GM12865 (cell line): ENCODE measurements around the gene FAM43A.
A peak's percentile ranks its signal among the peaks of the same experiment; 100 is the strongest.

ENCODE experiments used
- DNase-seq: peaks from one replicate; pipeline ENCODE4 v3.0.0; 2010; ENCODE audit warnings: low read depth
- H3K4me3 ChIP-seq: 2 replicates; pipeline ENCODE4 v1.5.1; 2011; ENCODE audit warnings: mild to moderate bottlenecking, low read depth, low read length, control low read depth
- TF ChIP-seq, protein P1 (sequence below): IDR thresholded peaks from 2 replicates; pipeline ENCODE4 v1.5.1; 2011; ENCODE audit warnings: low read length, control low read depth, low read depth, inconsistent platforms; ENCODE audit not compliant: insufficient read depth; ENCODE audit errors: missing control alignments

Gene FAM43A

DNA sequence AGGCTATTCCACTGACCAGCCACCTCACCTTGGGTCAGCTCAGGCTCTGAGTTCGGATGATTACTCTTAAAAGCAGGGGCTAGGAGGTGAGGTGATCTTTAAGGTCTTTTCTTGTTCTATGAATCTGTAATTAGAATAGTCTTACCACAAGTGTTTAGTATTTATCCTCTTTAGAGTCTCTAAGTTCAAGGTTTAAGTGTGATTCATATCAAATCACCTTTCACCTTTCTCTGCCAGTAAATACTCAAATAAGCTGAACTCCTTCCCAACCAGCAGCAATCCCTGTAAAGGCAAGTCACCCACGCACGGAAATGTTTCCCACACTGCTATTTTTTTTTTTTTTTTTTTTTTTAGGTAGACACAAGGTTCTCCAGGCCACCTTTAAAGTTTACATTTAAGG is 37.9 kb upstream of the FAM43A start:
- no peak overlapping the region for H3K4me3 ChIP-seq
- TF ChIP-seq, protein P1, sequence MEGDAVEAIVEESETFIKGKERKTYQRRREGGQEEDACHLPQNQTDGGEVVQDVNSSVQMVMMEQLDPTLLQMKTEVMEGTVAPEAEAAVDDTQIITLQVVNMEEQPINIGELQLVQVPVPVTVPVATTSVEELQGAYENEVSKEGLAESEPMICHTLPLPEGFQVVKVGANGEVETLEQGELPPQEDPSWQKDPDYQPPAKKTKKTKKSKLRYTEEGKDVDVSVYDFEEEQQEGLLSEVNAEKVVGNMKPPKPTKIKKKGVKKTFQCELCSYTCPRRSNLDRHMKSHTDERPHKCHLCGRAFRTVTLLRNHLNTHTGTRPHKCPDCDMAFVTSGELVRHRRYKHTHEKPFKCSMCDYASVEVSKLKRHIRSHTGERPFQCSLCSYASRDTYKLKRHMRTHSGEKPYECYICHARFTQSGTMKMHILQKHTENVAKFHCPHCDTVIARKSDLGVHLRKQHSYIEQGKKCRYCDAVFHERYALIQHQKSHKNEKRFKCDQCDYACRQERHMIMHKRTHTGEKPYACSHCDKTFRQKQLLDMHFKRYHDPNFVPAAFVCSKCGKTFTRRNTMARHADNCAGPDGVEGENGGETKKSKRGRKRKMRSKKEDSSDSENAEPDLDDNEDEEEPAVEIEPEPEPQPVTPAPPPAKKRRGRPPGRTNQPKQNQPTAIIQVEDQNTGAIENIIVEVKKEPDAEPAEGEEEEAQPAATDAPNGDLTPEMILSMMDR = no peak

DNA sequence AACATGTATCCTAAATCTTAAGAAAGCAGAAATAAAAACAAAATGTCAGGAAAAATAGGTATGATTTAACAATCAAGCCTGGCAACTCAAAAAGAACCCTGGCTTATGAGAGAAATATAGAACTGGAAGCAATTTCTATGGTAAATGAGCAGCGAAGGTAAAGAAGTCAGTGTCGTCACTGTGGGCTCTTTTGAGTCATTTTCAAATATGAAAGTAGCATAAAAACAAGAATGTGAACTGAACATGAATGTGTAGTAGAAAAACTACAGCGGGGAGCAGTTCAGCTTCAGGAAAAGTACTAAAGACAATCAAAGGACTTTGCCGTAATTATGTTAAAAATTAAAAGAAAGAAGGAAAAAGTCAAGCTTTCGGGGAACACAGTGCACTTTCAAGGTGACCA is 31.2 kb upstream of the FAM43A start:
- H3K4me3 ChIP-seq = no peak overlapping the region
- TF ChIP-seq, protein P1 = no peak
- peak; percentile 62 for DNase-seq

More for the DNA sequence above, 37.9 kb upstream of the FAM43A start:
- no peak for DNase-seq

DNA sequence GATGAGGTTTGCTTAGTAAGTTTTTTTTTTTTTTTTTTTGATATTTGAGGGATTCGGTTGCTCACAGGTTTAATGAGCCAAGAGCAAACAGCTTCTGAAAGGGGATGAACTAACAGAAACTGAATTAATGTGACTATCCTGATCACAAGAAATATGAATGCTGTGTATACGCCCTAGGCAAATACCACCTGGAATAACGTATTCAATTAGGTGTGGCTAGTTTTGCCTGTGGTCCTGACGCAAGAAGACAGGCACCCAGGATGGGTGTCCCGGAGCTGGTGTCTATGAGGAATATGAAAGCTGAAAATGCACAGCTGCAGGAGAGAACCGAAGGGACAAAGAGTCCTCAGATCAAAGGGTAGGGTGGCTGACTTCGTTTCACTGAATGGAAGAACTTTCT is 28.2 kb upstream of the FAM43A start:
- no peak for DNase-seq
- H3K4me3 ChIP-seq = no peak overlapping the region
- TF ChIP-seq, protein P1 = no peak

DNA sequence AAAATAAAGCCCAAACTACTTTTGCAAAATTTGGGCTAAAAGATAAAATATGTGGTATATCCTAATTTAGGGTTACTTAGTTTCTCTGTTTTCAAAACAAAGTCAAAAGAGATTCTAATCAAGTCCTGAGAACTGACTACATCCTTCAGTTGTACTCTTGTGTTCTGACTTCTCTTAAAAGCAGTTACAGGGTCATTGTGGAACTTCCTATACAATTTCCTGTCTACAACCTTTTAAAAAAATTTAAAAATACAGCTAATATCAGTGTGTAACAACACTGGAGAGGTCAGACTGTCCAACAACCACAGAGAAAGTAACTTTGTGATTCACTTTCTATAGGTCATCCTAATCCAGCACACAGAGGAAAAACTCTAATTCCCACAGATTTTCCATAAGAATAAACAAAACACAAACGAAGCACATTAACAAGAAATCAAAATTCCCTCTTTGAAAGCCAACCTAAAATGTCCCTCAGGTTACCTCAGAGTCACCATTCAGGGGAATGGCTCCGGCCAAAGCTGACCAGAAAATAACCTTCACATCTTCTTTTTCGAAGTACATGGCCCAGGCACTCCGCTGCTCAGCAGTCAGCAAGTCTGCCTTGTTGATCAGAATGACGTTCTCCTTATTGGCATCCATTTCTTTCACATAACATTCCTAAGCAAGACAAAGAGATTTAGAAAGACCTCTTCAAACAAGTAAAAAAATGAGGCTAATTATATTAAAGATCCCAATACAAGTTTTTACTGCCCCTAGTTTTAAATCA is 27.0 kb upstream of the FAM43A start:
- H3K4me3 ChIP-seq = no peak overlapping the region
- no peak for DNase-seq
- TF ChIP-seq, protein P1 = no peak

DNA sequence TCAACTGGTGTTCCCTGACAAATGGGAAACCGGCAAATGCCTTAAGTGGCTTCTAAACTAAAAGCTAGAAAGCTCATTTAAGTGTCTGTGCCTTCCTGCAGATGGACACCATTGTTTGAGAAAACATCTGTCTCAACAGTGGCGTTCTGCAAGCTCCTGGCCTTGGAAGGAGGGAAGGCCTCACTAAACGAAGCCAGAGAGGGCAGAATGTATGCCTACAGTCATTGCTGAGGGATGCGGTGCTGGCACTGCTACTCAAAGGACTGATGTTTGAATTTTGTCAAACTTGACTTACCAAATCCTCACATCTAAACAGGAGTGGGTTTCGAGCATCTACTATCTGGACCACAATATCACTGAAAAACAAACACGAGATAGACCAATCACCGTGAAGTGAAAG is 25.9 kb upstream of the FAM43A start:
- no peak for DNase-seq
- TF ChIP-seq, protein P1 = no peak
- H3K4me3 ChIP-seq = no peak overlapping the region

DNA sequence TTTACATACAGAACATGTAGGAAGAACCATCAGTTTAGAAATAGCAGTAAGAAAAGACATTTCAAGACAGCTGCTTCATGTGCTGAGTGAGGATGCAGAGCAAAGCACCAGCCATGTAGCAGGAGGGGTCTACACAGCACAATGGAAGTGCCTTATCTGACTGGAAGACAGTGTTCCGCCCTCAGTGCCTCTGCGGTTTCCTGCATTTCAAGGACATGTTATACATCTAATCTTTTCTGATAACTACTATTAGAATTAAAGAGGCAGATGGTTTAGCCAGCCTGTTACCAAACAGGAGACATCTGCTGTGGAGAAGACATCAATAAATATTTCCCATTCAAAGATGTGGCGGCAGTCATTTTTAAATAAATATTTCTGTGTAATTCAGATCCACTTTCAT is 24.3 kb upstream of the FAM43A start:
- TF ChIP-seq, protein P1 = no peak
- DNase-seq = no peak

DNA sequence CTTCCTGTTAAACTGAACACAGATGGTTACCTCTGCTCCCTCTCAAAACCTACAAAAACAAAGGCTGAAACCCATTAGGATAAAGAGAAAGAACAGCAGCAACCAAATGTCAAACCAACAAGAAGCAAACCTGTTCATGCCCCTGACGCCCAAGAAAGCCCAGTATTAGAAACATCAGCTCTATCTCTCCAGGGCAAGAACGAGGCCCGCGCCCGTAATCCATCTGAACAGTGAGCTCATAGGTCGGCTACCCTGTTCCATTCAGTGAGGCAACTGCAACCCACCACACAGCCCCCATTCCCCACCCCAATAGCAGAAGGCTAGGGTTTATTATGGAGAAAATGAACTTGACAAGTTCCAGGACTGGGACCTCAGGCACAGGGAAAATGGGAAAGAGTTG is 23.7 kb upstream of the FAM43A start:
- TF ChIP-seq, protein P1 = no peak
- DNase-seq = no peak
- H3K4me3 ChIP-seq = no peak overlapping the region

More for the DNA sequence above, 24.3 kb upstream of the FAM43A start:
- no peak overlapping the region for H3K4me3 ChIP-seq
